ENCODE data around the gene IL36A. TPM values are rescaled to one million over a fixed set of nuclear protein-coding genes. Genes with fewer than 3 reads are reported as not detected.

The IL36A gene
- total RNA-seq, 1 donor from 2014 or later, result not detected

DNA sequence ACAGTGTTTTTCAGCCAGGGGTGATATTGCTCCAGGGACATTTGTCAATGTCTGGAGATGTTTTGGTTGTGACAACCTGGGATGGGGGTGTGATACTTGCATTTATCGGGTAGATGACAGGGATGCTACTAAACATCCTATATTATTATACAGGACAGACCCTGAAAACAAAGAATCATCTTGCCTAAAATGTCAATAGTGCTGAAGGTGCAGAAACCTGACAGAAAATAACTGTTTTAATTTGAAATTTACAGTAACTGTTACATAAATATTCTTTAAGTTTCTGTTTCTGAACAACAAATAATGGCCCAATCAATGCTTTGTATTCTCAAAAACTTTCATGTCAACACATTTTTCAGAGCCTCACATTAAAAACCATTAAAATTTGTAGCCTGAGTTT lies 2.0 kb downstream of the IL36A start:
- no peak overlapping the region for H3K4me3 Mint-ChIP-seq
- H3K27ac Mint-ChIP-seq, result no peak overlapping the region
- H3K27me3 Mint-ChIP-seq (ENCODE audit: low read depth), result peaks cover 33% of the 10 kb centered on the region
- H3K36me3 Mint-ChIP-seq, result no peaks in the 10 kb centered on the region
- no peaks in the 10 kb centered on the region for H3K4me1 Mint-ChIP-seq
- peaks cover 6% of the 10 kb centered on the region for H3K9me3 Mint-ChIP-seq
- TF ChIP-seq CTCF (IDR thresholded peaks at IDR 0.05; ENCODE audit: unreplicated experiment), result no peak
- DNase-seq (ENCODE audit: low spot score in 2 of 2, unreplicated experiment in 2 of 2), result no peak

DNA sequence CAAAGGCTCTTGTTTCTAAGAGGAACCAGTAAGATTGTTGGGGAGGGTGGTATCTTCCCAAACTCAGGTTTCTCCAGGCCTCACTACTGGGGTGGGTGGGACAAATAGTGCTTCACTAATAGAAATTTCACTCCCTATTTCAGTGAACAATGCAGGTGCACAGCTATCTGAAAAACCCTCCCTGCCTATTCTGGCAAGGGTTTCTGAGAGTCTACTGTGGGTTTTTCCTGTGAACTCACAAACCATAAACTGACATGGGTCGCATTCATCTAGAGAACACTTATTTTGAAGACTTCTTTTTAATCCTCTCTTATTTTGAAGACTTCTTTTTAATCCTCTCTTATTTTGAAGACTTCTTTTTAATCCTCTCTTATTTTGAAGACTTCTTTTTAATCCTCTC lies 4.4 kb downstream of the IL36A start:
- Mint-ChIP-seq H3K9me3 (peaks cover 6% of the 10 kb centered on the region), H3K27me3 (ENCODE audit: low read depth) (peaks cover 40% of the 10 kb centered on the region), H3K4me3 (no peak overlapping the region), H3K27ac (no peak overlapping the region), H3K36me3 (no peaks in the 10 kb centered on the region), H3K4me1 (no peaks in the 10 kb centered on the region)
- TF ChIP-seq CTCF (IDR thresholded peaks at IDR 0.05; ENCODE audit: unreplicated experiment), result no peak
- DNase-seq (ENCODE audit: low spot score in 2 of 2, unreplicated experiment in 2 of 2), result no peak

- no peaks in the 10 kb centered on the region for H3K4me1 Mint-ChIP-seq
- no peak overlapping the region for H3K27ac Mint-ChIP-seq
- peaks cover 44% of the 10 kb centered on the region for H3K27me3 Mint-ChIP-seq (ENCODE audit: low read depth)
- H3K9me3 Mint-ChIP-seq, result peaks cover 6% of the 10 kb centered on the region
- no peak overlapping the region for H3K4me3 Mint-ChIP-seq
- TF ChIP-seq CTCF (IDR thresholded peaks at IDR 0.05; ENCODE audit: unreplicated experiment), result no peak
- H3K36me3 Mint-ChIP-seq, result no peaks in the 10 kb centered on the region
- no peak for DNase-seq (ENCODE audit: low spot score in 2 of 2, unreplicated experiment in 2 of 2)
Observed at GRCh38 chr2:113010088-113010487, 4.8 kb downstream of the IL36A start.

DNA sequence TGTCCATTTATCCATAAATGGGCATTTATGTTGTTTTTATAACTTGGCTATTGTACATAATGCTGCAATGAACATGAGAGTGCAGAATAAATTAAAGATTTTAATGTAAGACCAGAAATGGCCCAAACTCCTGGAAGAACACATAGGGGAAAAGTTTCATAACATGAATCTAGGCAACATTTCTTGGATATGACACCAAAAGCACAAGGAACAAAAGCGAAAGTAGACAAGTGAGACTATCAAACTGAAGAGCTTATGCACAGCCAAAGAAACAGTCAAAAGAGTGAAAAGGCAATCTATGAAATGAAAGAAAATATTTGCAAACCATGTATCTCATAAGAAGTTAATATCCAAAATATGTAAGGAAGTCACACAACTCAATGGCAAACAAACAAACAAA lies 5.8 kb downstream of the IL36A start:
- H3K4me1 Mint-ChIP-seq, result no peaks in the 10 kb centered on the region
- TF ChIP-seq CTCF (IDR thresholded peaks at IDR 0.05; ENCODE audit: unreplicated experiment), result no peak
- H3K9me3 Mint-ChIP-seq, result peaks cover 6% of the 10 kb centered on the region
- H3K36me3 Mint-ChIP-seq, result no peaks in the 10 kb centered on the region
- H3K27ac Mint-ChIP-seq, result no peak overlapping the region
- H3K4me3 Mint-ChIP-seq, result no peak overlapping the region
- no peak for DNase-seq (ENCODE audit: low spot score in 2 of 2, unreplicated experiment in 2 of 2)
- H3K27me3 Mint-ChIP-seq (ENCODE audit: low read depth), result peaks cover 39% of the 10 kb centered on the region

- Mint-ChIP-seq H3K4me1 (no peaks in the 10 kb centered on the region), H3K9me3 (peaks cover 12% of the 10 kb centered on the region), H3K36me3 (no peaks in the 10 kb centered on the region), H3K27me3 (ENCODE audit: low read depth) (peaks cover 44% of the 10 kb centered on the region), H3K4me3 (no peak overlapping the region), H3K27ac (no peak overlapping the region)
- DNase-seq (ENCODE audit: low spot score in 2 of 2, unreplicated experiment in 2 of 2), result no peak
- no peak for TF ChIP-seq CTCF (IDR thresholded peaks at IDR 0.05; ENCODE audit: unreplicated experiment)
Observed at GRCh38 chr2:113012436-113013335, 7.4 kb downstream of the IL36A start.

Data from mesothelial cell of epicardium (in vitro differentiated cells).